Activated CD8-positive, alpha-beta memory T cell treated with anti-CD3 and anti-CD28 coated beads, Interleukin-2, amount 50 U/mL, for 4 hours (primary cell): ENCODE measurements around the gene NLK.
"Not testable (repeated sequence)": the region's sequence is repeated elsewhere in the genome, so short reads cannot be mapped to it uniquely, and the experiment has no call there.

Source experiments
- DNase-seq: peaks from one replicate; pipeline ENCODE4 v3.0.0-alpha.2; 2020

The NLK gene

DNA sequence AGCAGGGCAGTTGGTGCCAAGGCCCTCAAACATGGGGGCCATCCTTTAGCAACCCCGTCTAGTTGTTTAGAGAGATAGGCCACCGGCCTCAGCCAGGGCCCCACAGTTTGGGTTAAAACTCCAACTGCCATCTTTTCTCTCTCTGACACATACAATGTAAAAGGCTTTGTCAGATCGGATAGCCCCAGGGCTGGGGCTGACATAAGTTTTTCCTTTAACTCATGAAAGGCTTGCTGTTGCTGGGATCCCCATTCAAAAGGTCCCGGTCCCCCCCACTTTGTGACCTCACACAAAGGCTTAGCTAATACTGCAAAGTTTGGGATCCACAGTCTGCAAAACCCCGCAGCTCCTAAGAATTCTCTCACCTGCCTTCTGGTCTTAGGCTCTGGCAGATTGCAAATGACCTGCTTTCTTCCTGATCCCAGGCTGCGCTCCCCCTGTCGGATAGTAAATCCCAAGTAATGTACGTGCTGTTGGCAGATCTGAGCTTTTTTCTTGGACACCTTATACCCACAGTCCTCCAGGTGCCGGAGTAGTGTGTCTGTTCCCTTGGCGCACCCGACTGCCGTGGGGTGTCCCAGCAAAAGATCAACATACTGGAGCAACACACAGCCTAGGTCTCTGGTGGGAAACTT, 192.7 kb downstream of the NLK start:
- not testable (repeated sequence) for DNase-seq

DNA sequence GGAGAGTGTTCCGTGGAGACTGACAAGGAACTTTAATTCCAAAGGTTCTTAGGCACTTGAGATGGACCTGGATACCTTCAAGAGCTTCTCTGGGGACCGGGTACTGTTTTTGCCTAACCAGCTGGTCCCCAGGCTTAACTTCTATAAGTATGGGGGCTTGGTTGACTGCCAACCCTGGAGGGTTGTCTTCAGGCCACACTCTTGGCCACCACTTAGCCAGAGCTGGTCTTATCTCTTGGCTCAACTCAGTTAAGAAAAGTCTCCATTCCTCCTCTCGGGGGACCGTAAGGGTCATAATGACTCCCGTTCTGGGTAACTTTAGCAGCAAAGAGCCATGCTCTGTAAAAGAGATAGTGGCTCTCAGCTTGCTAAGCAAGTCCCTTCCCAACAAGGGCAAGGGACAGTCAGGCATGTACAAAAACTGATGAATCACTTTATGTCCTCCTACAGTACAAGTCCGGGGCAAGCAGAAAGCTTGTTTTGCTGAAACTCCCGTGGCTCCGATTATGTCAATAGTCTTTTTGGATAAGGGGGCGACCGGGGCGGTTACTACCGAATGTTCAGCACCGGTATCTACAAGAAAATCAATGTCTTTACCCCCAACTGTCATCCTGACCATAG, 193.7 kb downstream of the NLK start:
- not testable (repeated sequence) for DNase-seq

DNA sequence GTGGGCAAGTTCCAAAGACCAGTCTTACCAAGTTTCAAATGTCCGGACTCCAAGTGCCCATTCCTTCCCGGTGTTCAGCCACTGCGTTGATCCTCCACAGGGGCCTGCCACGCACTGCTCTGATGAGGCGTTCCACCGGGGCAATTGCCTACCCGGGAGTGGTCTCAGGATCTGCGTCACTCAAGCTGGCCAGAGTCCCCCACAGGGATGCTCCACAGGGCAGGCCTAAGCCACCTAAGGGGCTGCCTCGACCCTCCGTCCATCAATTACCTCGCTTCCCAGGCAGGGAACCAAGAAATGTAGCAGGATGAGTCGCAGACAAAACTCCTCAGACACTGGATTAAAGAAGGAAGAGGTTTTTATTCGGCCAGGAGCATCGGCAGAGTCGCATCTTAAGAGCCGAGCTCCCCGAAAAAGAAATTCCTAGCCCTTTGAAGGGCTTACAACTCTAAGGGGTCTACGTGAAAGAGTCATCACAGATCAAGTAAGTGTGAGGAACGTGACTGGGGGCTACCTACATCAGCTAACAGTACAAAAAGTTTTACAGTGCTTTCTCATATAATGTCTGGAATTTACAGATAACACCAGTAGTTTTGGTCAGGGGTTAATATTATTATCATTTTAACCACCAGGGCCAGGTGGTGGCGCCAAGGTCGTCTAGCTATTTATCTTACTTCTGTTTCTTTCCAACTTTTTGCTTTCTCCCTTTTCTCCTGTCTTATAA, 196.2 kb downstream of the NLK start:
- DNase-seq: not testable (repeated sequence)

DNA sequence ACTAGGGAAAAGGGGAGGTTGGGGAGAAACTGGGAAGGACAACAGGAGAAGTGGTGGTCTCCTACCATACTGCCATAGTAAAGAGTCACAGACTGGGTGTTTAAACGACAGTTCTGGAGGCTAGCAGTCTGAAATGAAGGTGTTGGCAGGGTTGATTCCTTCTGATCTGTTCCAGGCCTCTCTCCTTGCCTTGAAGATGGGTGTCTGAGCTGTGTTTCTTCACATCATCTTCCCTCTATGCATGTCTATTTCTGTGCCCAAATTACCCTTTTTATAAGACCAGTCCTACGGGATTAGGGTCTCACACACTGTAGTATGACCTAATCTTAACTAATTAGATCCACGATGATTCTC, 196.8 kb downstream of the NLK start:
- no peak for DNase-seq

DNA sequence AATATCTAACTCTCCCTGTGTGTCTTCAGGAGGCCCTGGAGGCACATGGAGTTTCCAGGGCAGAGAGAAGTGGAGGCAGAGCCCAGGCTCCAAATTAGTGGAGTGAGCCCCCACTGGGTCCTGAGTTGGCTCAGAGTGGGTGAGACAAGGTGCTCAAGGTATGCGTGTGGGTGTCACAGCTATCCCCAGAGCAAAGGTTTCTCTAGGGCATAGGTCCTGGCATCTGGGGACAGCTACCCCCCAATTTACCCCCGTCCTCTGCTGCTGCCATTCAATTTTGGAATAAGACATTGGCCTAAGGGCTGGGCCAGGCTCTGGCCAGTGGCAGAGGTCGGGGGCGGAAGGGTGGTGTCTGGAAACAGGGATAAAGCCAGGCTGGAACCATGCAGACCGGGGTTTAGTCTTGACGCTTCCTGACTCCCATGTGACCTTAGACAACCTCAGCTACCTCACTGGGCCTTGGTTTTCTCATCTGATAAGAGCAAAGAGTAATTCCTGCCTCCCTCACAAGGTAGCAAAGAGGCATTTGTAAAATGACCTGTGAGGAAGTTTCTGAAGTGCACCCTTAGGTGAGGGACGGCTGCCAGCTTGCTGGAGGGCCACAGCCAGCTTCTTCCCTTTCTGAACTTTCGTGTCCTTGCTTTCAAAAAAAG, 198.3 kb downstream of the NLK start:
- DNase-seq: no peak

DNA sequence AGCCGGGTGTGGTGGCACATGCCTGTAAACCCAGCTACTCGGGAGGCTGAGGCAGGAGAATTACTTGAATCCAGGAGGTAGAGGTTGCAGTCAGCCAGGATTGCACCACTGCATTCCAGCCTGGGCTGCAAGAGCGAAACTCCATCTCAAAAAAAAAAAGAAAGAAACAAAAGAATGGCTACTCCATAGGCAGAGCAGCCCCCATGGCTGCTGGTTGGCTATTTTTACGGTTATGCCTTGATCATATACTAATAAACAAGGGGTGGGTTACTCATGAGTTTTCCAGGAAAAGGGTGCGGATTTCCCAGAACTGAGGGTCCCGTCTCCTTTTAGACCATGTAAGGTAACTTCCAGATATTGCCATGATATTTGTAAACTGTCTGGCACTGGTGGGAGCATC, 200.3 kb downstream of the NLK start:
- no peak for DNase-seq

DNA sequence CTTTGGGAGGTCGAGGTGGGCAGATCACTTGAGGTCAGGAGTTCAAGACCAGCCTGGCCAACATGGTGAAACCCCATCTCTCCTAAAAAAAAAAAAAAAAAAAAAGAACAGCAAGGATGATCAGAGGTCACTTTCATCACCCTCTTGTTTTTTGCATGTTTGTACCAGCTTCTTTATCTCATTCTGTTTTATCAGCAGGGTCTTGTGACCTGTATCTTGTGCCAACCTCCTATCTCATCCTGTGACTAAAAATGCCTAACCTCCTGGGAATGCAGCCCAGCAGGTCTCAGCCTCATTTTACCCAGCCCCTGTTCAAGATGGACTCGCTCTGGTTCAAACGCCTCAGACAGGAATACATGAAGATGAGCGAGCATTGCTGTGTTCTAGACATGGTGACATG, 200.8 kb downstream of the NLK start:
- DNase-seq: not testable (repeated sequence)

DNA sequence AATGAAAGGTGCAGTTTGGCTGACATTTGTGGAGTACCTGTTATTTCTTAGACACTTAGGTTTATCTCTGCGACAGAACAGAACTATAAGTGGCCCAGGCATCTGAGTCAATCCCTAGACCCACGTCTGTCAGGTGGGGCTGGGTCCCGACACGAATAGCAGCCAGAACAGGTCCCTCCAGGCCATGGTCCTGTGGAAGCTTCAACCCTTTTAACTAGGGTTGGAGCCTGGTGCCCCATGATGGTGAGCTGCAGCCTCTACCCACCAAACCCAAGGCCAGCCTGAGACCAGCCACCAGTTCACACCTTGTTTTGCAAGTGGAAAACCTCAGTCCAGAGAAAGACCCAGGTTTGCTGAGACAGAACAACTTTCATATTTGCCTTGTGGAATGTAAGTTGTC, 202.0 kb downstream of the NLK start:
- no peak for DNase-seq
